ENCODE measurements around the gene S100A2. TPM values are rescaled to one million over a fixed set of nuclear protein-coding genes. Genes with fewer than 3 reads are reported as not detected.

The S100A2 gene
- 1.3 TPM for polyA plus RNA-seq (2013, experiment 1 of 2)
- 1.6 TPM for polyA plus RNA-seq (2013, experiment 2 of 2)

DNA sequence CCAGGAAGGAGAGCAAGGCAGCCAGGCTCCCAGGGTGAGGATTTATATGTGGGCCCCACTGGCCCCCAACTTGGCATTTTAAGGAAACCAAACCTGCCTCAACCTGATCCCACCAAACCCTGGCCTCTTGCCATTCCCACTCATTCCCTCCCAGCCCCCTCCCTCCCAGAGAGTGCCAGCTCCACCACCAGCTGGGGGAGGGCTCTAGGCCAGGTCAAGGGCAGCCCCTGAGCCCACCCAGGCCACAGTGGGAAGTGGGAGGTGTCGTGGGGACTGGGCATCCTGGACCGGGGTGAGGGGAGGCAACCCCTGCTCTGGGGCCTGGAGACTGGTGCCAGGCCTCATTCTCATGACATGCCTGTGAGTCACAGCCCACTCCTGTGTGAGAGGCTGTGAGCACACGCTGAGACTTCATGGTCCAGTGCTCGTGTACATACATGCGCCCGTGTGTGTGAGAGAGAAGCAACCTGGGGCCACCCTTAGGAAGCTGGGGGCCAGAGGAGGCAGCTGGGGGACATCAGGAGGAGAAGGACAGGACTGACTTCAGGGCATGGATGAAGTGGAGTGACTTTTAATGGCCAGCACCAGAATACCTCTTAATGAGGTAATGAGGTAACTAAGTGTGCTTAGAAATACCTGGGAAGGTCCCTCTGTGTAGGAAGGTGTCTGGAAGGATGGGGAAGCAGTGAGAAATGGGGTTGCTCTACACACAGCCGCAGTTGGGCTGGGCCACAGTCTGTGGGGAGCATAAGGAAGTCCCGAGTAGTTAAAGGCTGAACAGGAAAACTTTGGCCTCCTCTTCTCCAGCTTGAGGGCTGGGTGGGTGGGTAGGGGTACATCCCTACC is at the start of gene S100A2:
Gene S100A2, minus strand, starts transcription at position 316 of the 846 bp plus-strand sequence. CDS start 1,967 bp downstream, outside the sequence.
- WGBS, 2 experiments (ENCODE audit: insufficient coverage in 2 of 2) = 77 to 78% methylated on average over 5 to 6 of the region's 8 CpGs
- Histone ChIP-seq H3K4me1 (ENCODE audit: control insufficient read depth, insufficient read depth, low read length, poor library complexity, severe bottlenecking) (peaks cover 42% of the 10 kb centered on the region), H3K27ac (ENCODE audit: low read depth, low read length, severe bottlenecking) (peak within 1 kb of the TSS; percentile 97), H3K36me3 (ENCODE audit: control insufficient read depth, insufficient read depth, low read length) (no peaks in the 10 kb centered on the region), H3K9me3 (ENCODE audit: control insufficient read depth, low read length) (no peaks in the 10 kb centered on the region), H3K4me3 (ENCODE audit: extremely low read depth, insufficient read depth, low read length, poor library complexity, severe bottlenecking) (no peak within 1 kb of the TSS)

DNA sequence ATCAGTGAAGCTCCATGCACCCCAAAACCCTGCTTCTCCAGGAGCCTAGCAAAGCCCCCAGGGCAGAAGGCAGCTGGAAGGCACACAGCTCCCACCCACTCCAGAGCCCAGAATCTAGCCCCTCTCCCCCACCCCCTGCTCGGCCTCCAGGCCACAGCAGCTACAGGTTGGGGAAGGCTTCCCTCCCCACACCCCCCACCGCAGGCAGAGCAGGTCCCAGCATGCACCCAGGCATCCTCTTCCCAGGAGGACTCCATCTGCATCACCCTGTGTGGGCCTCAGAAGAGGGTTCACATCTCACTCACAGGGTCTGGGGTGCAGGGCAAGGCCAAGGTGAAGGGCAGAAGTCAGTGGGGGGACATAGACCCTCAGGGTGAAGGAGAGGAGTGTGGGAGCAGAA is 49.8 kb upstream of the S100A2 start:
- Histone ChIP-seq H3K9me3 (ENCODE audit: control insufficient read depth, low read length) (no peaks in the 10 kb centered on the region), H3K4me1 (ENCODE audit: control insufficient read depth, insufficient read depth, low read length, poor library complexity, severe bottlenecking) (peaks cover 18% of the 10 kb centered on the region), H3K36me3 (ENCODE audit: control insufficient read depth, insufficient read depth, low read length) (peaks cover 22% of the 10 kb centered on the region), H3K27ac (ENCODE audit: low read depth, low read length, severe bottlenecking) (no peak overlapping the region), H3K4me3 (ENCODE audit: extremely low read depth, insufficient read depth, low read length, poor library complexity, severe bottlenecking) (no peak overlapping the region)
- 67% methylated on average over 1 of the region's 2 CpGs; no CpG with 5 or more reads in 1 of the 2 experiments for WGBS, 2 experiments (ENCODE audit: insufficient coverage in 2 of 2)

DNA sequence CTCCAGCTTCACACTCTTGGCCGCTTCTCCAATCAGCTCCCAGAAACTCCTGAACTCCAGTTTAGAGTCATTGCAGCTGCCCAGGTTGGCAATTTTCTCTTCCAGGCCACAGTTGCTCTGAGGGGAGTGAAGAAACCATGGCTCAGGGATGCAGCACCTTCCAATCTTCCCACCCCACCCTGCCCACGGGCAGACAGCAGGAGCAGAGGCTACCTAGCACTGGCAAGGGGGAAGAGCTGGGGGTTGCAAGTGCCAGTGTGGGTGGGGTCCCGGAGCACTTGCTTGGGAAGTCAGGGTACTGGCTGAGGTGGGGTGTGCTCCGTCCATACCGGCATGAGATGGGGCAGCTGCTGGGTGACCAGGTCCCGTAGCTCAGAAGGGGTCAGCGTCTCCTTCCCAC is 49.3 kb upstream of the S100A2 start:
- Histone ChIP-seq H3K36me3 (ENCODE audit: control insufficient read depth, insufficient read depth, low read length) (peaks cover 17% of the 10 kb centered on the region), H3K4me3 (ENCODE audit: extremely low read depth, insufficient read depth, low read length, poor library complexity, severe bottlenecking) (no peak overlapping the region), H3K27ac (ENCODE audit: low read depth, low read length, severe bottlenecking) (no peak overlapping the region), H3K9me3 (ENCODE audit: control insufficient read depth, low read length) (no peaks in the 10 kb centered on the region), H3K4me1 (ENCODE audit: control insufficient read depth, insufficient read depth, low read length, poor library complexity, severe bottlenecking) (peaks cover 23% of the 10 kb centered on the region)
- WGBS, 2 experiments (ENCODE audit: insufficient coverage in 2 of 2) = 92 to 93% methylated on average over 4 to 6 of the region's 7 CpGs

DNA sequence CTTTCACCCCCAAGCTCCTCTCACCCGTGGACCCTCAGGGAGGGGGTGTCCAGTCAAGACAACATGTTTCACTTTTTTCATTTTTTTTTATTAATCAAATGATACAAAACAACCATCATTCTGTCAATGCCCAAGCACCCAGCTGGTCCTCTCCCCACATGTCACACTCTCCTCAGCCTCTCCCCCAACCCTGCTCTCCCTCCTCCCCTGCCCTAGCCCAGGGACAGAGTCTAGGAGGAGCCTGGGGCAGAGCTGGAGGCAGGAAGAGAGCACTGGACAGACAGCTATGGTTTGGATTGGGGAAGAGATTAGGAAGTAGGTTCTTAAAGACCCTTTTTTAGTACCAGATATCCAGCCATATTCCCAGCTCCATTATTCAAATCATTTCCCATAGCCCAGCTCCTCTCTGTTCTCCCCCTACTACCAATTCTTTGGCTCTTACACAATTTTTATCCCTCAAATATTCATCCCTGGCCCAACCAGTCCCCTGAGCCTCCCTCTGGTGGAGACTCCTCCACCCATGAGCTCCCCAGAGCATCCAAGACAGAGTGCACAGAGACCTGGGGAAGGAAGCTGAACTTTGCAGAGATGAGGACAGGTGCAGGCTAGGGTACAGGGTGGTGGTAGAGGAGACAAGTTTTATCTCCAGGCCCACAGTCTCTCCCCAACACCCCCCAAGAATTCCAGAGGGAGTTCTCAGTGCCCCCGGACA is 48.7 kb upstream of the S100A2 start:
- Histone ChIP-seq H3K27ac (ENCODE audit: low read depth, low read length, severe bottlenecking) (no peak overlapping the region), H3K4me1 (ENCODE audit: control insufficient read depth, insufficient read depth, low read length, poor library complexity, severe bottlenecking) (peaks cover 28% of the 10 kb centered on the region), H3K36me3 (ENCODE audit: control insufficient read depth, insufficient read depth, low read length) (peaks cover 13% of the 10 kb centered on the region), H3K4me3 (ENCODE audit: extremely low read depth, insufficient read depth, low read length, poor library complexity, severe bottlenecking) (no peak overlapping the region), H3K9me3 (ENCODE audit: control insufficient read depth, low read length) (no peaks in the 10 kb centered on the region)
- WGBS, 2 experiments (ENCODE audit: insufficient coverage in 2 of 2) = 91 to 92% methylated on average over 1 to 2 of the region's 2 CpGs

DNA sequence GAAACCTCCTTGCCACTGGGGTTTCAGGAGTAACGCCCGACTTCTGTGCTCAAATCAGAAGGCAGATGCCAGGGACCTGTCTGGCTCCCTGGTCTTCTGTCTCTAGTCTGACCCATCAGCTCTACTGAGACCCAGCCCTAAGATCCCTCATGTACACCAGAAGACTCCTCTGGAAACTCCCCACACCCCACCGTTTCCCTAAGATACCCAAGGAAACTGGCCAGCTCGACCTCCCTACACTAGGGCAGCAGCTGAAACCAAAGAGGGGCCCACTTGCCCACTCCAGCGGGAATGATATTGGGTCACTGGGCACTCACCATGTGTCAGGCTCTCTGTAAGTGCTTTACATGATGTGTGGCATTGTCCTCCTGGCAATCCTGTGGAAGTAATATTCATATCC is 47.8 kb upstream of the S100A2 start:
- H3K4me3 ChIP-seq (ENCODE audit: extremely low read depth, insufficient read depth, low read length, poor library complexity, severe bottlenecking) = no peak overlapping the region
- no peaks in the 10 kb centered on the region for H3K9me3 ChIP-seq (ENCODE audit: control insufficient read depth, low read length)
- H3K27ac ChIP-seq (ENCODE audit: low read depth, low read length, severe bottlenecking) = no peak overlapping the region
- 80 to 87% methylated on average over 5 of the region's 5 CpGs for WGBS, 2 experiments (ENCODE audit: insufficient coverage in 2 of 2)
- H3K36me3 ChIP-seq (ENCODE audit: control insufficient read depth, insufficient read depth, low read length) = peaks cover 3% of the 10 kb centered on the region
- H3K4me1 ChIP-seq (ENCODE audit: control insufficient read depth, insufficient read depth, low read length, poor library complexity, severe bottlenecking) = peaks cover 36% of the 10 kb centered on the region

DNA sequence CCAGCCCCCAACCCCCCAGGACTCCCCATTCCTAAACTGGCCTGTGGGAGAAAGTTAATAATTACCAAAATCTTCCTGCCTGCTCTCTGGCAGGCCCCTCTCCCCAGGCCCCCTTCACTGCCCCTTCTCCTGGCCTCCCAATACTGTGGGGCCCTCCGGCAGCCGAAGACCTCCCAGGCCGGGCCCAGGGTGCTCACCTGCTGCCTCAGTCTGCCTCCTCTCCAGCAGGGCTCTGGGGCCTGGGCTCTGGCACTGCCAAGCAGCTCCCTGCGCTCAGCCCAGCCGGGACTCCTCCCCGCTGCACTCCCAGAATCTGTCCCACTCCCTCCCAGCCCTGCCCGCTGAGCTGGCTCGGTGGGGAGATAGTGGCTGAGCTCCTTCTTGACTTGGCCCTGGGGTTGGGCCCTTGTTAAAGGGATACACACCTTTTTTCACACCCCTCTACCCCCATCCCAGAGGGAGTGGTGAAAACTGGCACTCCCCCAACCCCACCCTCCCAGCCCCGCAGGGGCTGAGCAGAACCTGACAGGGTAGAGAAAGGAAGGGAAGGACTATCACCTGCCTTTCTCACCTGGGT is 47.2 kb upstream of the S100A2 start, which contains the start of gene S100A16:
Gene S100A16, minus strand, starts transcription at position 383 of the 577 bp plus-strand sequence. CDS start 4,986 bp downstream, outside the sequence.
- H3K27ac ChIP-seq (ENCODE audit: low read depth, low read length, severe bottlenecking) = no peak within 1 kb of the TSS
- peaks cover 41% of the 10 kb centered on the region for H3K4me1 ChIP-seq (ENCODE audit: control insufficient read depth, insufficient read depth, low read length, poor library complexity, severe bottlenecking)
- 0 to 73% methylated on average over 1 to 4 of the region's 9 CpGs for WGBS, 2 experiments (ENCODE audit: insufficient coverage in 2 of 2)
- H3K36me3 ChIP-seq (ENCODE audit: control insufficient read depth, insufficient read depth, low read length) = no peaks in the 10 kb centered on the region
- peak within 1 kb of the TSS; percentile 36 for H3K4me3 ChIP-seq (ENCODE audit: extremely low read depth, insufficient read depth, low read length, poor library complexity, severe bottlenecking)
- no peaks in the 10 kb centered on the region for H3K9me3 ChIP-seq (ENCODE audit: control insufficient read depth, low read length)

DNA sequence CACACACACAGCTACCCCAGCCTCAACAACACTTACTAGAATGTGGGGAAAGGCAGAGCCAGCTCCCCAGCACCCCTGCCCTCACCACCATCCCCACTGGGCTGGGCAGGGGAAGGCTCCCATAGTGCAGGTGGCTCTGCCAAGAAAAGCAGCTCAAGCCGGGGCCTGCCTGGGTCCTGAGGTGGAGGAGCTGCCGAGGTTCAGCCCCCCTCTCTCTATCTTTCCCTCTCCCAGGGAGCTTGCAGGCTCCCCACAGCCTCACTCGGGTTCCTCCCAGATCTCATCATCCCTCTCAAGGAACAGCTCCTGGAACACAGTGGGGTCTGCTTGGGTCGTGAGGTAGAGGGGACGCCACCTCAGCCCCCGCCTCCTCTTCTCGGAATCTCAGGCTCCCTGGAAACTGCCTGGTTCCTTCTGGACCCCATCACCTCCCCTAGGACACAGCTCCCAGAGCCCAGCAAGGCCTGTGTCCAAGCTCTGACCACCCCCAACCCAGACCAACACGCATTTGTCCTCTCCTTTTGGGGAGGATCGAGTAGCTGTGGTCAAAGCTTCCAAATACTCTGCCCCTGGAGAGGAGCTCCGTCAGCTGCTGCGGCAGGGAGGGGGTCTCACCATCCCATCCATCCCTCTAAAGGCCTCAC is 46.6 kb upstream of the S100A2 start:
- Histone ChIP-seq H3K9me3 (ENCODE audit: control insufficient read depth, low read length) (no peaks in the 10 kb centered on the region), H3K36me3 (ENCODE audit: control insufficient read depth, insufficient read depth, low read length) (peaks cover 5% of the 10 kb centered on the region), H3K4me1 (ENCODE audit: control insufficient read depth, insufficient read depth, low read length, poor library complexity, severe bottlenecking) (peaks cover 47% of the 10 kb centered on the region), H3K27ac (ENCODE audit: low read depth, low read length, severe bottlenecking) (no peak overlapping the region), H3K4me3 (ENCODE audit: extremely low read depth, insufficient read depth, low read length, poor library complexity, severe bottlenecking) (peak overlapping the region; percentile 36)
- 61 to 64% methylated on average over 4 to 6 of the region's 11 CpGs for WGBS, 2 experiments (ENCODE audit: insufficient coverage in 2 of 2)

DNA sequence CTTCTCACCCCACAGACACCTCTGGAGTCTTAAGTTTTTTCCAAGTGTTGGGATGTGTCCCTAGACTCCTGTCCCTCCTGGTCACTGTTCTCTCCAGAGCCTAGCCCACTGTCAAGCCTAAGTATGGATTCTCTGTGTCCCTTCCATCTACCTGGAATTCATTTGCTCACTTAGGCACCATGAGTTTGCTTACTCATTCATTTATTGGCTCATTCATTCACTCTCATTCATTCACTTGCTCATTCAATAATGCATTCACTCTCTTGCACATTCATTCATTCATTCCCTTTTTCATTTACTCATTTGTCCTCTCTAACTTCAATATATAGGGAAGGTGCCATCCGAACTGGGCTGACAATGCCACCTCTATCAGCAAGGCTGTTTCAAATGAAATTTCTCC is 45.7 kb upstream of the S100A2 start:
- peak overlapping the region; percentile 36 for H3K4me3 ChIP-seq (ENCODE audit: extremely low read depth, insufficient read depth, low read length, poor library complexity, severe bottlenecking)
- no peaks in the 10 kb centered on the region for H3K9me3 ChIP-seq (ENCODE audit: control insufficient read depth, low read length)
- H3K36me3 ChIP-seq (ENCODE audit: control insufficient read depth, insufficient read depth, low read length) = peaks cover 14% of the 10 kb centered on the region
- peaks cover 56% of the 10 kb centered on the region for H3K4me1 ChIP-seq (ENCODE audit: control insufficient read depth, insufficient read depth, low read length, poor library complexity, severe bottlenecking)
- WGBS, 2 experiments (ENCODE audit: insufficient coverage in 2 of 2) = 100% methylated on average over 1 of the region's 1 CpG; no CpG with 5 or more reads in 1 of the 2 experiments
- no peak overlapping the region for H3K27ac ChIP-seq (ENCODE audit: low read depth, low read length, severe bottlenecking)

DNA sequence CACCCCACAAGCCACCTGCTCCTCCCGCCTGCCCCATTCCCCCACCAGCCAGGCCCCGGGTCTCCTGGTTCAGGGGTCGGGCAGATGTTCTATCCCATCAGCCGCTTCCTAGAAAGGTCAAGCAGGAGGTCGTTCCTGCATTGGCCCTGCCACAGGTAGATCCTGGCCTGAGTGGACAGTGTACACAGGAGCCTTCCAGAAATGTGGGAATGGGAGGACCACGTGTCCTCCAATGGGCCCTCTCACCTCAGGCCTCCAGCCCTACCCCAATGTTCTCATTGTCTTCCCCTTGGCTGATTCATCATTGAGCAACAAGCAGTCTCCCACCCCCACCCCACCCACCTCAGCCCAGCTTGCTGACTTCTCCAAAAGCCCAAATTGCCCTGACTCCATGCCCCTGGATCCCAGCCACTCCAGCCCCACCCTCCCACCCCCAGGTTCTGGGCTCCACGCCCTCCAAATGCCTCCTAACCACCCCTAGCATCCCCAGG is 45.2 kb upstream of the S100A2 start:
- H3K4me1 ChIP-seq (ENCODE audit: control insufficient read depth, insufficient read depth, low read length, poor library complexity, severe bottlenecking) = peaks cover 56% of the 10 kb centered on the region
- H3K27ac ChIP-seq (ENCODE audit: low read depth, low read length, severe bottlenecking) = no peak overlapping the region
- no peak overlapping the region for H3K4me3 ChIP-seq (ENCODE audit: extremely low read depth, insufficient read depth, low read length, poor library complexity, severe bottlenecking)
- H3K9me3 ChIP-seq (ENCODE audit: control insufficient read depth, low read length) = no peaks in the 10 kb centered on the region
- WGBS, 2 experiments (ENCODE audit: insufficient coverage in 2 of 2) = 91 to 100% methylated on average over 2 to 4 of the region's 7 CpGs
- peaks cover 16% of the 10 kb centered on the region for H3K36me3 ChIP-seq (ENCODE audit: control insufficient read depth, insufficient read depth, low read length)

DNA sequence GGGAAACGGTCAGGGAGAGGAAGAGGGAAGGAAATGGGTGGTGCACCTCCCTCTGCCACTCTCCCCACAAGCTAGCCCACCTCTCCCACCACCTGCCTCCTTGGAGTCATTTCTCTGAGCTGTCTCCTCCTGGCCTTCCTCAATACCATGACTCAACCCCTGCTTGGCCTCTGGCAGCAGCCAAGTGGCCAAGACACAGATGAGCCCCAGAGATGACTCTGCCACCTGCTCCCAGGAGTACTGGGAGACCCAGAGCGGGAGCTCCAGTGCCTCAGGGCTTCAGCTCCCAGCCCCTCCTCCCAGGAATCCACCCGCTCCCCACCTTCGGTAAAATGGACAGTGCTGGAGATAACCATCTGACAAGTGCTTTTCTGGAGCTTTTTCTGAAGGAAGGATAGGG is 44.7 kb upstream of the S100A2 start:
- Histone ChIP-seq H3K4me1 (ENCODE audit: control insufficient read depth, insufficient read depth, low read length, poor library complexity, severe bottlenecking) (peaks cover 56% of the 10 kb centered on the region), H3K36me3 (ENCODE audit: control insufficient read depth, insufficient read depth, low read length) (peaks cover 21% of the 10 kb centered on the region), H3K27ac (ENCODE audit: low read depth, low read length, severe bottlenecking) (peak overlapping the region; percentile 96), H3K4me3 (ENCODE audit: extremely low read depth, insufficient read depth, low read length, poor library complexity, severe bottlenecking) (no peak overlapping the region), H3K9me3 (ENCODE audit: control insufficient read depth, low read length) (no peaks in the 10 kb centered on the region)
- 40 to 61% methylated on average over 2 to 3 of the region's 4 CpGs for WGBS, 2 experiments (ENCODE audit: insufficient coverage in 2 of 2)
